ENCODE results near the gene DPM2.

DNA sequence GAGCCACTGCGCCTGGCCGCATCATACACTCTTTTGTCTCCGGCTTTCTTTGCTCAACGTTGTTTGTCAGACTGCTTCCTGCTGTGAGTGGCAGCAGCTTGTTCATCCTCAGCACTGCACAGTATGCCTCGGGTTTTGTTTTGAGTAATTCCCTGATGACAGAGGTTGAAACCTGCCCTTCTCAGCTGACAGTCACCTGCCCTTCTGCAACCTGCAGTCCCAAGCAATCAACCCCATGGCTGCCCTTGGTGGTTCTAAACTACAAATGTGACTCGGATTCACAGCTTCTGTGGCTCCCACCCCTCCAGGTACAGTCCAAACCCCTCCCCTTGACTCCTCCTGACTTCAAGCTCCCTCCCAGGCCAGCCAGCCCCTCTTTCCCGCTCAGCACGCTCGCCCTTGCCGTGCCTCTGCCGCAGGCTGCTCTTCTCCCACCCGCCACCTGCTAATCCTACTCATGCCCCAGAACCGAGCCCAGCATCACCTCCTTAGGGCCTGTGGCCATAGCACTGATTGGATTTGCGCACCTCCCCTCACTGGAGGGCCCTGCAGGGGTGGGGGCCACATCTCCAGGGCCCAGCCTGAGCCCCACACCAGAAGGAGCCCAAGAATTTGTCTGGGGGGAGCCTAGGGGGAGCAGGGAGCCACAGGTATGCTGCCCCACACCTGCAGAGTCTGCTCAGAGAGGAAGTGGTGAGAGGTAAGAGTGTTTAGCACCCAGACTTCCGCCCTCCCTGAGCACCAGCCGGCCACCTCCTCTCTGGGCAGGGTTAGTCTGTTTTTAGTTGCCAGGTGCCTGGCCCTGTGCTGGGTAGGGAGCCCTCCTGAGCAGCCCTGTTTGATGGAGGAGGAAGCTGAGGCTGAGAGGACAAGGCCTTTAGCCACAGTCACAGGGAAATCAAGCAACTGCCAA is 33.0 kb upstream of the DPM2 start:
- TF ChIP-seq, protein P1, sequence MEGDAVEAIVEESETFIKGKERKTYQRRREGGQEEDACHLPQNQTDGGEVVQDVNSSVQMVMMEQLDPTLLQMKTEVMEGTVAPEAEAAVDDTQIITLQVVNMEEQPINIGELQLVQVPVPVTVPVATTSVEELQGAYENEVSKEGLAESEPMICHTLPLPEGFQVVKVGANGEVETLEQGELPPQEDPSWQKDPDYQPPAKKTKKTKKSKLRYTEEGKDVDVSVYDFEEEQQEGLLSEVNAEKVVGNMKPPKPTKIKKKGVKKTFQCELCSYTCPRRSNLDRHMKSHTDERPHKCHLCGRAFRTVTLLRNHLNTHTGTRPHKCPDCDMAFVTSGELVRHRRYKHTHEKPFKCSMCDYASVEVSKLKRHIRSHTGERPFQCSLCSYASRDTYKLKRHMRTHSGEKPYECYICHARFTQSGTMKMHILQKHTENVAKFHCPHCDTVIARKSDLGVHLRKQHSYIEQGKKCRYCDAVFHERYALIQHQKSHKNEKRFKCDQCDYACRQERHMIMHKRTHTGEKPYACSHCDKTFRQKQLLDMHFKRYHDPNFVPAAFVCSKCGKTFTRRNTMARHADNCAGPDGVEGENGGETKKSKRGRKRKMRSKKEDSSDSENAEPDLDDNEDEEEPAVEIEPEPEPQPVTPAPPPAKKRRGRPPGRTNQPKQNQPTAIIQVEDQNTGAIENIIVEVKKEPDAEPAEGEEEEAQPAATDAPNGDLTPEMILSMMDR (IDR thresholded peaks at IDR 0.05; ENCODE audit: low read depth, low read length, poor library complexity, severe bottlenecking), result peak; percentile 20
- TF ChIP-seq EZH2phosphoT487 (IDR thresholded peaks at IDR 0.05; ENCODE audit: borderline replicate concordance, low read length), result no peak

Data from DOHH2 (cell line).